Endothelial cell of umbilical vein (primary cell): ENCODE measurements around the gene XPA.

Experiments used
- FOS ChIP-seq: IDR thresholded peaks from 2 replicates; pipeline ENCODE4 v1.6.1; 2011; ENCODE audit warnings: mild to moderate bottlenecking, low read length, moderate library complexity, borderline replicate concordance; ENCODE audit not compliant: insufficient read depth
- POLR2A ChIP-seq: IDR thresholded peaks from 2 replicates; pipeline ENCODE4 v1.6.1; 2012; ENCODE audit warnings: low read depth, mild to moderate bottlenecking, control low read depth, low read length
- TF ChIP-seq, protein P1 (sequence below), 2 donors: IDR thresholded peaks; 1 replicate in 1 of 2; 2 replicates in 1 of 2; pipeline ENCODE4 v1.5.1; 2011; ENCODE audit warnings: low read length in 2 of 2, mild to moderate bottlenecking in 2 of 2, moderate library complexity in 2 of 2, control low read depth in 1 of 2, inconsistent platforms in 1 of 2, low read depth in 1 of 2; ENCODE audit not compliant: insufficient read depth in 1 of 2; ENCODE audit errors: extremely low read depth in 1 of 2

DNA sequence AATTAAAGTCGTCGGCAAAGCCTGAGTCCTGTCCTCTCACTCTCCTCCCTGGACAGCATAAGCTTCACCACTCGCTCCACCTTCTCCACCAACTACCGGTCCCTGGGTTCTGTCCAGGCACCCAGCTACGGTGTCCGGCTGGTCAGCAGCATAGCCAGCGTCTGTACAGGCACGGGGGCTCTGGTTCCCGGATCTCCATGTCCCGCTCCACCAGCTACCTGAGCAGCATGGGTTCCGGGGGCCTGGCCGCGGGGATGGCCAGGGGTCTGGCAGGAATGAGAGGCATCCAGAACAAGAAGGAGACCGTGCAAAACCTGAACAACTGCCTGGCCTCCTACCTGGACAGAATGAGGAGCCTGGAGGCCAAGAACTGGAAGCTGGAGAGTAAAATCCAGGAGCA lies 1.7 kb upstream of the XPA start:
- TF ChIP-seq, protein P1, sequence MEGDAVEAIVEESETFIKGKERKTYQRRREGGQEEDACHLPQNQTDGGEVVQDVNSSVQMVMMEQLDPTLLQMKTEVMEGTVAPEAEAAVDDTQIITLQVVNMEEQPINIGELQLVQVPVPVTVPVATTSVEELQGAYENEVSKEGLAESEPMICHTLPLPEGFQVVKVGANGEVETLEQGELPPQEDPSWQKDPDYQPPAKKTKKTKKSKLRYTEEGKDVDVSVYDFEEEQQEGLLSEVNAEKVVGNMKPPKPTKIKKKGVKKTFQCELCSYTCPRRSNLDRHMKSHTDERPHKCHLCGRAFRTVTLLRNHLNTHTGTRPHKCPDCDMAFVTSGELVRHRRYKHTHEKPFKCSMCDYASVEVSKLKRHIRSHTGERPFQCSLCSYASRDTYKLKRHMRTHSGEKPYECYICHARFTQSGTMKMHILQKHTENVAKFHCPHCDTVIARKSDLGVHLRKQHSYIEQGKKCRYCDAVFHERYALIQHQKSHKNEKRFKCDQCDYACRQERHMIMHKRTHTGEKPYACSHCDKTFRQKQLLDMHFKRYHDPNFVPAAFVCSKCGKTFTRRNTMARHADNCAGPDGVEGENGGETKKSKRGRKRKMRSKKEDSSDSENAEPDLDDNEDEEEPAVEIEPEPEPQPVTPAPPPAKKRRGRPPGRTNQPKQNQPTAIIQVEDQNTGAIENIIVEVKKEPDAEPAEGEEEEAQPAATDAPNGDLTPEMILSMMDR (IDR thresholded peaks at IDR 0.05; ENCODE audit: extremely low read depth in 1 of 2, insufficient read depth in 1 of 2, low read depth in 1 of 2, low read length in 2 of 2) = no peak
- TF ChIP-seq FOS = no peak
- TF ChIP-seq POLR2A = no peak
